T-cell (primary cell): Measurements from ENCODE around the gene CDKN2AIP. TPM values are rescaled to one million over a fixed set of nuclear protein-coding genes. Genes with fewer than 3 reads are reported as not detected.
A peak's percentile ranks its signal among the peaks of the same experiment; 100 is the strongest.

Experiments used
- ATAC-seq, 4 experiments: fragments of 200-7000 bp in 3 of 4; fragments of 150-1000 bp in 1 of 4; cut with Tn5 transposase; replicated peaks in 1 of 4; 1 replicate in 3 of 4; 2 replicates in 1 of 4; pipeline ENCODE4 v1.10.0; 2021; ENCODE audit warnings: moderate library complexity in 3 of 4, mild to moderate bottlenecking in 2 of 4, moderate number of reproducible peaks in 1 of 4
- CTCF ChIA-PET, 2 donors: fragments of 300-600 bp; sonication (Branson Sonifier 250); formaldehyde crosslinking; loops; one replicate each; lab custom pipeline; 2022; ENCODE audit warnings: antibody characterized with exemption in 2 of 2; lab: Charles Lee
- POLR2A ChIA-PET, 2 donors: fragments of 300-600 bp; sonication (Branson Sonifier 250); formaldehyde crosslinking; loops; one replicate each; lab custom pipeline; 2022; ENCODE audit warnings: antibody characterized with exemption in 2 of 2; lab: Charles Lee
- DNase-seq, 35 experiments: peaks; one replicate each; pipeline versions ENCODE4 v3.0.0 to v3.0.0-alpha.2; 2013 to 2023
- H3K27ac ChIP-seq: one replicate; pipeline ENCODE4 v1.5.1; 2013; ENCODE audit warnings: low read length
- H3K27me3 ChIP-seq, 2 experiments: replicated peaks in 1 of 2; 1 replicate in 1 of 2; 2 replicates in 1 of 2; pipeline versions ENCODE4 v1.6.1 to v1.7.0; 2013; ENCODE audit warnings: low read length in 1 of 2, mixed read lengths in 1 of 2; ENCODE audit not compliant: control insufficient read depth in 2 of 2, insufficient read depth in 2 of 2; ENCODE audit errors: extremely low read depth in 1 of 2
- H3K36me3 ChIP-seq, 2 donors: 1 replicate in 1 of 2; 2 replicates in 1 of 2; pipeline versions ENCODE4 v1.6.1 to v1.7.0; 2013; ENCODE audit warnings: low read length in 1 of 2; ENCODE audit not compliant: control insufficient read depth in 2 of 2, insufficient read depth in 1 of 2; ENCODE audit errors: extremely low read depth in 1 of 2
- H3K4me1 ChIP-seq, 2 experiments: 1 replicate in 1 of 2; 2 replicates in 1 of 2; pipeline versions ENCODE4 v1.6.1 to v1.7.0; 2013; ENCODE audit warnings: low read length in 2 of 2, mixed read lengths in 1 of 2; ENCODE audit not compliant: insufficient read depth in 2 of 2, control insufficient read depth in 1 of 2; ENCODE audit errors: extremely low read depth in 1 of 2
- H3K4me3 ChIP-seq, 2 donors: 1 replicate in 1 of 2; 2 replicates in 1 of 2; pipeline versions ENCODE4 v1.5.1 to v1.7.0; 2013; ENCODE audit warnings: mild to moderate bottlenecking in 2 of 2, low read length in 1 of 2, moderate library complexity in 1 of 2; ENCODE audit not compliant: control insufficient read depth in 1 of 2; ENCODE audit errors: extremely low read depth in 1 of 2
- H3K9me3 ChIP-seq: 2 replicates; pipeline ENCODE4 v1.7.0; 2013
- H3K27ac Mint-ChIP-seq, 2 donors: one replicate each; pipeline ENCODE4 v1.8.0; 2020 to 2021; ENCODE audit warnings: mild to moderate bottlenecking in 2 of 2, mixed read lengths in 2 of 2
- H3K27me3 Mint-ChIP-seq, 2 donors: one replicate each; pipeline ENCODE4 v1.8.0; 2021 to 2022; ENCODE audit warnings: mixed read lengths in 2 of 2
- H3K36me3 Mint-ChIP-seq: one replicate; pipeline ENCODE4 v1.8.0; 2021; ENCODE audit warnings: mixed read lengths
- H3K4me1 Mint-ChIP-seq, 3 donors: one replicate each; pipeline ENCODE4 v1.8.0; 2020 to 2022; ENCODE audit warnings: mixed read lengths in 3 of 3, mild to moderate bottlenecking in 1 of 3
- H3K4me3 Mint-ChIP-seq, 3 donors: one replicate each; pipeline ENCODE4 v1.8.0; 2020 to 2022; ENCODE audit warnings: mild to moderate bottlenecking in 3 of 3, mixed read lengths in 3 of 3, moderate library complexity in 3 of 3
- H3K9me3 Mint-ChIP-seq, 3 donors: one replicate each; pipeline ENCODE4 v1.8.0; 2020 to 2022; ENCODE audit warnings: mixed read lengths in 3 of 3
- WGBS: methylation state at CpG from one replicate; pipeline ENCODE4 v1.1.5; 2013; ENCODE audit warnings: missing lambda C conversion rate; ENCODE audit not compliant: insufficient coverage; 5-methylcytosine and 5-hydroxymethylcytosine counted together
- total RNA-seq, 35 experiments: library from RNA in 6 of 35; stranded (reverse) in 6 of 35; fragments of 120-200 nt in 1 of 35; gene quantifications; one replicate each; pipeline versions ENCODE4 v1.2.1 to v1.2.4 and lab custom pipeline; 2013 to 2026

CDKN2AIP gene
- total RNA-seq (10 to 100 TPM; 33.0 to 46.6 (median 42.7) TPM), total RNA-seq (lab: John Stamatoyannopoulos, UW) (28.3 to 122 (median 82.5) reads per million in 29 experiments)
- 33.5 TPM for total RNA-seq (2013)

- Histone ChIP-seq H3K9me3 (no peaks in the 10 kb centered on the region), H3K27me3 (no peaks in the 10 kb centered on the region), H3K36me3 (peaks cover 0 to 29% of the 10 kb centered on the region in 2 donors), H3K4me3 (peak within 1 kb of the TSS; percentile 76 to 94), H3K4me1 (peaks cover 18 to 34% of the 10 kb centered on the region in 2 experiments), H3K27ac (peak within 1 kb of the TSS; percentile 91)
- peak within 1 kb of the TSS; percentile 95 to 100 (median 97) for H3K4me3 Mint-ChIP-seq
- peaks cover 33% of the 10 kb centered on the region for H3K36me3 Mint-ChIP-seq
- WGBS: under 1% methylated on average over 109 of the region's 109 CpGs
- ChIA-PET POLR2A (interaction anchor here (0.7 to 1.1 kb wide), 2 partner anchors 38 to 1981 kb away, joined by 3 read pairs; no protein-coding TSS in a partner anchor), CTCF (interaction anchor here in 1 of 2 donors (0.9 to 1.5 kb wide), 3 partner anchors 37 to 820 kb away, joined by 3 to 5 read pairs (median 5); no protein-coding TSS in a partner anchor)
- H3K4me1 Mint-ChIP-seq: peaks cover 34 to 56% (median 46%) of the 10 kb centered on the region in 3 donors
- peak within 1 kb of the TSS; percentile 98 to 100 for H3K27ac Mint-ChIP-seq
- no peaks in the 10 kb centered on the region for H3K9me3 Mint-ChIP-seq
- ATAC-seq: peak; percentile 88 to 91 (median 89)
- DNase-seq: peak; percentile 88 to 97 (median 93)
- no peaks in the 10 kb centered on the region for H3K27me3 Mint-ChIP-seq
These were observed at the start of gene CDKN2AIP for GRCh38 chr4:183444214-183445096. Gene CDKN2AIP (plus strand): TSS chr4:183444636. CDS start chr4:183444798, 162 bp downstream.

GRCh38 chr4:183395395-183395794 is 49.0 kb upstream of the CDKN2AIP start:
- ChIA-PET POLR2A (no interaction called here), CTCF (interaction anchor here in 1 of 2 donors (1.0 kb wide), 1 partner anchor 13 kb away, joined by 9 read pairs; no protein-coding TSS in a partner anchor)
- ATAC-seq: no peak
- WGBS: 45% methylated on average over 2 of the region's 5 CpGs
- H3K4me3 Mint-ChIP-seq: no peak overlapping the region
- no peaks in the 10 kb centered on the region for H3K36me3 ChIP-seq
- H3K27ac Mint-ChIP-seq: no peak overlapping the region
- peaks cover 0 to 11% of the 10 kb centered on the region in 2 donors for H3K27me3 Mint-ChIP-seq
- H3K4me1 ChIP-seq: peaks cover 16% of the 10 kb centered on the region in 2 experiments
- H3K4me3 ChIP-seq: no peak overlapping the region
- peaks cover 25 to 52% (median 35%) of the 10 kb centered on the region in 3 donors for H3K4me1 Mint-ChIP-seq
- no peak for DNase-seq
- H3K27me3 ChIP-seq: peaks cover 0 to 30% of the 10 kb centered on the region in 2 experiments
- no peak overlapping the region for H3K27ac ChIP-seq
- no peaks in the 10 kb centered on the region for H3K9me3 Mint-ChIP-seq
- H3K9me3 ChIP-seq: no peaks in the 10 kb centered on the region
- H3K36me3 Mint-ChIP-seq: no peaks in the 10 kb centered on the region

GRCh38 chr4:183396227-183396637 is 48.2 kb upstream of the CDKN2AIP start:
- DNase-seq: no peak
- H3K36me3 ChIP-seq: no peaks in the 10 kb centered on the region
- peaks cover 16% of the 10 kb centered on the region in 2 experiments for H3K4me1 ChIP-seq
- no peak for ATAC-seq
- ChIA-PET POLR2A (no interaction called here), CTCF (interaction anchor here (1.0 kb wide), 2 partner anchors 12 to 325 kb away, joined by 3 to 9 read pairs; no protein-coding TSS in a partner anchor)
- Mint-ChIP-seq H3K4me1 (peaks cover 25 to 52% (median 35%) of the 10 kb centered on the region in 3 donors), H3K27me3 (peaks cover 0 to 11% of the 10 kb centered on the region in 2 donors), H3K9me3 (no peaks in the 10 kb centered on the region), H3K27ac (no peak overlapping the region), H3K36me3 (no peaks in the 10 kb centered on the region), H3K4me3 (no peak overlapping the region)
- no peaks in the 10 kb centered on the region for H3K9me3 ChIP-seq
- H3K27ac ChIP-seq: no peak overlapping the region
- H3K27me3 ChIP-seq: peaks cover 0 to 30% of the 10 kb centered on the region in 2 experiments
- H3K4me3 ChIP-seq: no peak overlapping the region

- H3K9me3 Mint-ChIP-seq: no peaks in the 10 kb centered on the region
- Histone ChIP-seq H3K27me3 (peaks cover 0 to 27% of the 10 kb centered on the region in 2 experiments), H3K4me1 (peaks cover 9 to 16% of the 10 kb centered on the region in 2 experiments), H3K9me3 (no peaks in the 10 kb centered on the region), H3K36me3 (no peaks in the 10 kb centered on the region), H3K4me3 (peak overlapping the region; percentile 61 to 65), H3K27ac (no peak overlapping the region)
- CTCF ChIA-PET: no interaction called here
- peaks cover 0 to 9% of the 10 kb centered on the region in 2 donors for H3K27me3 Mint-ChIP-seq
- peak overlapping the region; percentile 87 to 89 (median 88) for H3K4me3 Mint-ChIP-seq
- peak overlapping the region in 1 of 2 donors; percentile 63 for H3K27ac Mint-ChIP-seq
- DNase-seq (no peak), ATAC-seq (no peak)
- 86% methylated on average over 6 of the region's 14 CpGs for WGBS
- H3K4me1 Mint-ChIP-seq: peaks cover 19 to 40% (median 30%) of the 10 kb centered on the region in 3 donors
- POLR2A ChIA-PET: no interaction called here
- H3K36me3 Mint-ChIP-seq: no peaks in the 10 kb centered on the region
These were observed 46.6 kb upstream of the CDKN2AIP start for GRCh38 chr4:183397741-183398297.

GRCh38 chr4:183398298-183399125 is 45.9 kb upstream of the CDKN2AIP start:
- H3K4me1 ChIP-seq: peaks cover 9 to 16% of the 10 kb centered on the region in 2 experiments
- WGBS: under 1% methylated on average over 48 of the region's 61 CpGs
- Mint-ChIP-seq H3K36me3 (no peaks in the 10 kb centered on the region), H3K9me3 (no peaks in the 10 kb centered on the region), H3K27me3 (peaks cover 0 to 9% of the 10 kb centered on the region in 2 donors), H3K4me3 (peak overlapping the region; percentile 87 to 89 (median 88)), H3K4me1 (peaks cover 19 to 38% (median 27%) of the 10 kb centered on the region in 3 donors), H3K27ac (peak overlapping the region in 1 of 2 donors; percentile 62)
- peak overlapping the region; percentile 61 to 65 for H3K4me3 ChIP-seq
- peak; percentile 91 to 95 (median 94) for ATAC-seq
- H3K36me3 ChIP-seq: no peaks in the 10 kb centered on the region
- DNase-seq: peak in 34 of 35 experiments; percentile 17 to 74 (median 46)
- ChIA-PET POLR2A (interaction anchor here in 1 of 2 donors (0.5 kb wide), 1 partner anchor 77 kb away, joined by 3 read pairs; no protein-coding TSS in a partner anchor), CTCF (no interaction called here)
- no peak overlapping the region for H3K27ac ChIP-seq
- H3K27me3 ChIP-seq: peaks cover 0 to 24% of the 10 kb centered on the region in 2 experiments
- no peaks in the 10 kb centered on the region for H3K9me3 ChIP-seq
